ENCODE measurements around the gene AHCYL1.

The AHCYL1 gene

GRCh38 chr1:110004583-110004982, 20.0 kb downstream of the AHCYL1 start:
- H3K27me3 ChIP-seq (ENCODE audit: control insufficient read depth, insufficient read depth, low read length): no peaks in the 10 kb centered on the region
- H3K4me3 ChIP-seq (ENCODE audit: low read length): peak overlapping the region; percentile 3
- H3K9me3 ChIP-seq (ENCODE audit: control insufficient read depth, low read depth, low read length): no peaks in the 10 kb centered on the region
- H3K4me1 ChIP-seq (ENCODE audit: control insufficient read depth, low read depth, low read length): peaks cover 44% of the 10 kb centered on the region
- peaks cover 7% of the 10 kb centered on the region for H3K36me3 ChIP-seq (ENCODE audit: control insufficient read depth, low read depth, low read length)
- no peak overlapping the region for H3K9ac ChIP-seq (ENCODE audit: low read length)
- peak overlapping the region; percentile 91 for H3K27ac ChIP-seq (ENCODE audit: low read length)

GRCh38 chr1:110005971-110006370, 21.4 kb downstream of the AHCYL1 start:
- H3K36me3 ChIP-seq (ENCODE audit: control insufficient read depth, low read depth, low read length): peaks cover 21% of the 10 kb centered on the region
- H3K4me3 ChIP-seq (ENCODE audit: low read length): no peak overlapping the region
- H3K27me3 ChIP-seq (ENCODE audit: control insufficient read depth, insufficient read depth, low read length): no peaks in the 10 kb centered on the region
- no peak overlapping the region for H3K9ac ChIP-seq (ENCODE audit: low read length)
- no peak overlapping the region for H3K27ac ChIP-seq (ENCODE audit: low read length)
- peaks cover 44% of the 10 kb centered on the region for H3K4me1 ChIP-seq (ENCODE audit: control insufficient read depth, low read depth, low read length)
- no peaks in the 10 kb centered on the region for H3K9me3 ChIP-seq (ENCODE audit: control insufficient read depth, low read depth, low read length)

- Histone ChIP-seq H3K4me3 (ENCODE audit: low read length) (no peak overlapping the region), H3K27me3 (ENCODE audit: control insufficient read depth, insufficient read depth, low read length) (no peaks in the 10 kb centered on the region), H3K36me3 (ENCODE audit: control insufficient read depth, low read depth, low read length) (peaks cover 27% of the 10 kb centered on the region), H3K27ac (ENCODE audit: low read length) (no peak overlapping the region), H3K9me3 (ENCODE audit: control insufficient read depth, low read depth, low read length) (no peaks in the 10 kb centered on the region), H3K9ac (ENCODE audit: low read length) (no peak overlapping the region), H3K4me1 (ENCODE audit: control insufficient read depth, low read depth, low read length) (peaks cover 44% of the 10 kb centered on the region)
Measured at GRCh38 chr1:110006516-110006915, 22.0 kb downstream of the AHCYL1 start.

- no peak overlapping the region for H3K4me3 ChIP-seq (ENCODE audit: low read length)
- peaks cover 44% of the 10 kb centered on the region for H3K4me1 ChIP-seq (ENCODE audit: control insufficient read depth, low read depth, low read length)
- H3K27me3 ChIP-seq (ENCODE audit: control insufficient read depth, insufficient read depth, low read length): no peaks in the 10 kb centered on the region
- peak overlapping the region; percentile 11 for H3K27ac ChIP-seq (ENCODE audit: low read length)
- H3K9ac ChIP-seq (ENCODE audit: low read length): no peak overlapping the region
- H3K36me3 ChIP-seq (ENCODE audit: control insufficient read depth, low read depth, low read length): peaks cover 32% of the 10 kb centered on the region
- no peaks in the 10 kb centered on the region for H3K9me3 ChIP-seq (ENCODE audit: control insufficient read depth, low read depth, low read length)
Measured at GRCh38 chr1:110007046-110007830, 22.7 kb downstream of the AHCYL1 start.

GRCh38 chr1:110008971-110009565, 24.5 kb downstream of the AHCYL1 start:
- Histone ChIP-seq H3K27me3 (ENCODE audit: control insufficient read depth, insufficient read depth, low read length) (no peaks in the 10 kb centered on the region), H3K9ac (ENCODE audit: low read length) (no peak overlapping the region), H3K4me3 (ENCODE audit: low read length) (no peak overlapping the region), H3K9me3 (ENCODE audit: control insufficient read depth, low read depth, low read length) (no peaks in the 10 kb centered on the region), H3K36me3 (ENCODE audit: control insufficient read depth, low read depth, low read length) (peaks cover 42% of the 10 kb centered on the region), H3K4me1 (ENCODE audit: control insufficient read depth, low read depth, low read length) (peaks cover 26% of the 10 kb centered on the region), H3K27ac (ENCODE audit: low read length) (no peak overlapping the region)

- no peak overlapping the region for H3K27ac ChIP-seq (ENCODE audit: low read length)
Measured at GRCh38 chr1:110011527-110012041, 27.0 kb downstream of the AHCYL1 start.

GRCh38 chr1:110012100-110012780, 27.7 kb downstream of the AHCYL1 start:
- no peak overlapping the region for H3K27ac ChIP-seq (ENCODE audit: low read length)
- H3K27me3 ChIP-seq (ENCODE audit: control insufficient read depth, insufficient read depth, low read length): no peaks in the 10 kb centered on the region
- H3K9me3 ChIP-seq (ENCODE audit: control insufficient read depth, low read depth, low read length): no peaks in the 10 kb centered on the region
- no peak overlapping the region for H3K9ac ChIP-seq (ENCODE audit: low read length)
- H3K36me3 ChIP-seq (ENCODE audit: control insufficient read depth, low read depth, low read length): peaks cover 71% of the 10 kb centered on the region
- H3K4me1 ChIP-seq (ENCODE audit: control insufficient read depth, low read depth, low read length): peaks cover 5% of the 10 kb centered on the region
- no peak overlapping the region for H3K4me3 ChIP-seq (ENCODE audit: low read length)

More at GRCh38 chr1:110011527-110012041, 27.0 kb downstream of the AHCYL1 start:
- H3K4me3 ChIP-seq (ENCODE audit: low read length): no peak overlapping the region
- no peaks in the 10 kb centered on the region for H3K9me3 ChIP-seq (ENCODE audit: control insufficient read depth, low read depth, low read length)
- peaks cover 65% of the 10 kb centered on the region for H3K36me3 ChIP-seq (ENCODE audit: control insufficient read depth, low read depth, low read length)
- no peaks in the 10 kb centered on the region for H3K27me3 ChIP-seq (ENCODE audit: control insufficient read depth, insufficient read depth, low read length)
- H3K4me1 ChIP-seq (ENCODE audit: control insufficient read depth, low read depth, low read length): peaks cover 11% of the 10 kb centered on the region
- no peak overlapping the region for H3K9ac ChIP-seq (ENCODE audit: low read length)

- Histone ChIP-seq H3K27ac (ENCODE audit: low read length) (no peak overlapping the region), H3K27me3 (ENCODE audit: control insufficient read depth, insufficient read depth, low read length) (no peaks in the 10 kb centered on the region), H3K9ac (ENCODE audit: low read length) (no peak overlapping the region), H3K36me3 (ENCODE audit: control insufficient read depth, low read depth, low read length) (peaks cover 89% of the 10 kb centered on the region), H3K4me3 (ENCODE audit: low read length) (no peak overlapping the region), H3K4me1 (ENCODE audit: control insufficient read depth, low read depth, low read length) (no peaks in the 10 kb centered on the region), H3K9me3 (ENCODE audit: control insufficient read depth, low read depth, low read length) (no peaks in the 10 kb centered on the region)
Measured at GRCh38 chr1:110017792-110018191, 33.2 kb downstream of the AHCYL1 start.

- H3K27me3 ChIP-seq (ENCODE audit: control insufficient read depth, insufficient read depth, low read length): no peaks in the 10 kb centered on the region
- H3K36me3 ChIP-seq (ENCODE audit: control insufficient read depth, low read depth, low read length): peaks cover 91% of the 10 kb centered on the region
Measured at GRCh38 chr1:110018396-110018795, 33.8 kb downstream of the AHCYL1 start.

GRCh38 chr1:110019770-110020169, 35.2 kb downstream of the AHCYL1 start:
- H3K4me3 ChIP-seq (ENCODE audit: low read length): no peak overlapping the region

More at GRCh38 chr1:110018396-110018795, 33.8 kb downstream of the AHCYL1 start:
- H3K4me3 ChIP-seq (ENCODE audit: low read length): no peak overlapping the region
- H3K9ac ChIP-seq (ENCODE audit: low read length): no peak overlapping the region
- H3K27ac ChIP-seq (ENCODE audit: low read length): no peak overlapping the region
- H3K9me3 ChIP-seq (ENCODE audit: control insufficient read depth, low read depth, low read length): no peaks in the 10 kb centered on the region
- H3K4me1 ChIP-seq (ENCODE audit: control insufficient read depth, low read depth, low read length): no peaks in the 10 kb centered on the region

GRCh38 chr1:110021285-110021684, 36.7 kb downstream of the AHCYL1 start:
- Histone ChIP-seq H3K27me3 (ENCODE audit: control insufficient read depth, insufficient read depth, low read length) (no peaks in the 10 kb centered on the region), H3K36me3 (ENCODE audit: control insufficient read depth, low read depth, low read length) (peaks cover 75% of the 10 kb centered on the region), H3K9ac (ENCODE audit: low read length) (no peak overlapping the region), H3K4me3 (ENCODE audit: low read length) (no peak overlapping the region), H3K4me1 (ENCODE audit: control insufficient read depth, low read depth, low read length) (no peaks in the 10 kb centered on the region), H3K9me3 (ENCODE audit: control insufficient read depth, low read depth, low read length) (no peaks in the 10 kb centered on the region), H3K27ac (ENCODE audit: low read length) (no peak overlapping the region)

More at GRCh38 chr1:110019770-110020169, 35.2 kb downstream of the AHCYL1 start:
- Histone ChIP-seq H3K36me3 (ENCODE audit: control insufficient read depth, low read depth, low read length) (peaks cover 89% of the 10 kb centered on the region), H3K9me3 (ENCODE audit: control insufficient read depth, low read depth, low read length) (no peaks in the 10 kb centered on the region), H3K27ac (ENCODE audit: low read length) (no peak overlapping the region), H3K27me3 (ENCODE audit: control insufficient read depth, insufficient read depth, low read length) (no peaks in the 10 kb centered on the region), H3K4me1 (ENCODE audit: control insufficient read depth, low read depth, low read length) (no peaks in the 10 kb centered on the region), H3K9ac (ENCODE audit: low read length) (no peak overlapping the region)
